A549 (cell line): ENCODE data around the gene CNTN4.

ENCODE experiments used
- CTCF ChIP-seq: fragments of >200 bp; sonication (Bioruptor Twin); formaldehyde crosslinking; IDR thresholded peaks from 3 replicates; pipeline ENCODE4 v1.5.1; 2016
- EHF ChIP-seq: fragments of 250-450 bp; sonication (Bioruptor Pico); IDR thresholded peaks from 2 replicates; pipeline ENCODE4 v1.5.0; 2020; ENCODE audit warnings: mild to moderate bottlenecking
- RAD21 ChIP-seq, 2 experiments: fragments of >200 bp in 1 of 2; sonication (Bioruptor Twin) in 1 of 2; formaldehyde crosslinking in 1 of 2; IDR thresholded peaks in 1 of 2; conservative IDR thresholded peaks in 1 of 2; 2 replicates in 1 of 2; 3 replicates in 1 of 2; pipeline ENCODE4 v1.6.1; 2012 to 2018; ENCODE audit warnings: inconsistent platforms in 1 of 2
- RCOR1 ChIP-seq: fragments of 150-350 bp; IDR thresholded peaks from 2 replicates; pipeline ENCODE4 v1.6.1; 2014; ENCODE audit warnings: antibody characterized with exemption, low read length, low read depth
- RFX5 ChIP-seq: fragments of 450-650 bp; IDR thresholded peaks from 2 replicates; pipeline ENCODE4 v1.7.1; 2014; ENCODE audit warnings: antibody characterized with exemption, mild to moderate bottlenecking, moderate library complexity

GRCh38 chr3:2792432-2792831, 693.8 kb downstream of the CNTN4 start:
- TF ChIP-seq CTCF: no peak
- TF ChIP-seq RAD21 (conservative IDR thresholded peaks at IDR 0.05 in 1 of 2, IDR thresholded peaks at IDR 0.05 in 1 of 2): no peak
- no peak for TF ChIP-seq EHF (CRISPR knock-in tag)
- TF ChIP-seq RFX5: no peak
- no peak for TF ChIP-seq RCOR1
